ENCODE results near the gene CABS1. TPM values are rescaled to one million over a fixed set of nuclear protein-coding genes. Genes with fewer than 3 reads are reported as not detected.

Gene CABS1
- not detected in 5 replicates for total RNA-seq (2022; extraction: Qiagen RNA extraction)

DNA sequence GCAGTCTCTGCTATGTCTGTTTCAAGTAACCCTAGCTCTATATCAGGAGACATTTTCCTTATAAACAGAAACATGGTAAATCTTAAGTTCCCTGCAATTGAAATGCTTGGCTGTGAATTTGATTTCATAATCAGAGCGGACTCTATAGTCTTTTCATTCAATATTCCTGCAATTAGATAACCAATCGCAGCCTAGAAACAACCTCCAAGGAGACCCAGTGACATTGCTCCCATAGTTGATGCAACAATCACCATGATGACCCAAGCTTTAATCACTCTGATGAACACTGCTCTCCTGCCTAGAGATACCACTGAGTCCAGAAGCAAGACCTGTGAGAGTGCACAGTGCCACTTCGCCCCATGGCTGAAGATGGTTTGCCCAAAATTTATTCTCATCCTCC is at the start of gene CABS1:
CABS1 (plus strand) TSS at position 301 of the 400 bp plus-strand sequence; CDS start at position 360, 59 bp downstream.

DNA sequence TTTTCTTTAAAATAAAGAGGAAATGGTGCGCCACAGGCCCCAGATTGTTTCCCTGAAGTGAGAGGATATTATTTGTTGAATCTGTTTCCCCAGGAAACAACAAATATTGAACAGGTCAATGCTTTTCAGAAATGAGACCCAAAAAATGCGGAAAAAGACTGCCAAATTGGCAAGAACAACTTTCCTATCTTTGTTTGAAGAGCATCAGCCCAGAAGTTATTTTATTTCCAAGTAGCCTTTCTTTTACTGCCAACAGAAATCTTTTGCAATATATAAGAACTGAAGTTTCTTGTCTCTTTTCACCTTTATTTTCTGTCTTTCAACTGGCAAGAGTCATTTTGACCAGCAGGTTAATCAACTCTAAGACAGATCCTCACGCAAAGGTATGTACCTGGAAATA is 25.7 kb downstream of the CABS1 start, which contains the start of gene SMR3A:
SMR3A (plus strand) TSS at position 301 of the 400 bp plus-strand sequence. CDS start 1,356 bp downstream, outside the sequence.

DNA sequence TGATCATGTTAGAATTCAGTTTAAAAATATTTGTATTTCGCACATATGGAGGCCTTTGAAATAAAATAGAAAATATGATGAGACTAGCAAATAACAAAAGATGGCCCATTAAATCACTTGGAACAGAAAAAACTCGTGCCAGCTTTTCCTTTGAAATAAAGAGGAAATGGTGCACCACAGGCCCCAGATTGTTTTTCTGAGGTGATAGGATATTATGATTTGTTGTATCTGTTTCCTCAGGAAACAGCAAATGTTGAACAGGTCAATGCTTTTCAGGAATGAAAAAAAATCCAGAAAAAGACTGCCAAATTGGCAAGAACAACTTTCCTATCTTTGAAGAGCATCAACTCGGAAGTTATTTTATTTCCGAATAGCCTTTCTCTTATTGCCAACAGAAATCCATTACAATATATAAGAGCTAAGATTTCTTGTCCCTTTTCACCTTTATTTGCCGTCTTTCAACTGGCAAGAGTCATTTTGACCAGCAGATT is 48.0 kb downstream of the CABS1 start, which contains the start of gene SMR3B:
SMR3B (plus strand) TSS at position 441 of the 491 bp plus-strand sequence. CDS start 1,380 bp downstream, outside the sequence.

Other genes starting within 250 kb of the CABS1 start
- not detected in 5 replicates for gene PRR27, start 180.7 kb upstream of the CABS1 start, total RNA-seq (2022; extraction: Qiagen RNA extraction)
- gene ODAM, start 139.3 kb upstream of the CABS1 start, total RNA-seq (2022; extraction: Qiagen RNA extraction), result not detected in 5 replicates
- not detected in 5 replicates for gene FDCSP, start 108.9 kb upstream of the CABS1 start, total RNA-seq (2022; extraction: Qiagen RNA extraction)
- gene CSN3, start 92.4 kb upstream of the CABS1 start, total RNA-seq (2022; extraction: Qiagen RNA extraction), result not detected in 5 replicates
- gene SMR3A, start 25.8 kb downstream of the CABS1 start, total RNA-seq (2022; extraction: Qiagen RNA extraction), result not detected in 5 replicates
- not detected in 5 replicates for gene SMR3B, start 48.1 kb downstream of the CABS1 start, total RNA-seq (2022; extraction: Qiagen RNA extraction)
- not detected in 5 replicates for gene OPRPN, start 63.0 kb downstream of the CABS1 start, total RNA-seq (2022; extraction: Qiagen RNA extraction)
- not detected in 5 replicates for gene MUC7, start 137.2 kb downstream of the CABS1 start, total RNA-seq (2022; extraction: Qiagen RNA extraction)
- gene AMTN, start 183.6 kb downstream of the CABS1 start, total RNA-seq (2022; extraction: Qiagen RNA extraction), result 0.08 to 0.15 TPM in 2 of 5 replicates, not detected in the others

All from A549 treated with AZD2906 at 1 μM for 4 hours (cell line).